Spleen (tissue), 11 donors: ENCODE data around the gene MRPS9. TPM values are rescaled to one million over a fixed set of nuclear protein-coding genes. Genes with fewer than 3 reads are reported as not detected.

ENCODE experiments used
- DNase-seq: peaks from one replicate; pipeline ENCODE4 v3.0.0-alpha.2; 2020
- H3K27ac ChIP-seq, 8 donors: fragments of 200-600 bp; sonication (generic) in 7 of 8; 1 replicate in 4 of 8; 2 replicates in 4 of 8; pipeline versions ENCODE4 v1.5.0 to v1.8.0; 2016 to 2021; ENCODE audit warnings: inconsistent platforms in 4 of 8, mild to moderate bottlenecking in 4 of 8, moderate library complexity in 1 of 8
- H3K27me3 ChIP-seq, 7 donors: fragments of 200-600 bp; sonication (generic) in 6 of 7; replicated peaks in 1 of 7; 1 replicate in 4 of 7; 2 replicates in 3 of 7; pipeline versions ENCODE4 v1.5.0 to v1.8.0; 2016 to 2021; ENCODE audit warnings: inconsistent platforms in 3 of 7, mild to moderate bottlenecking in 1 of 7
- H3K36me3 ChIP-seq, 6 donors: fragments of 200-600 bp; sonication (generic) in 5 of 6; 1 replicate in 4 of 6; 2 replicates in 2 of 6; pipeline versions ENCODE4 v1.5.0 to v1.8.0; 2016 to 2021; ENCODE audit warnings: inconsistent platforms in 2 of 6
- H3K4me1 ChIP-seq, 6 donors: fragments of 200-600 bp; sonication (generic) in 5 of 6; 1 replicate in 3 of 6; 2 replicates in 3 of 6; pipeline versions ENCODE4 v1.5.0 to v1.8.0; 2016 to 2021; ENCODE audit warnings: inconsistent platforms in 3 of 6
- H3K4me3 ChIP-seq, 8 donors: fragments of 200-600 bp; sonication (generic) in 7 of 8; 1 replicate in 4 of 8; 2 replicates in 4 of 8; pipeline versions ENCODE4 v1.5.0 to v1.8.0; 2016 to 2021; ENCODE audit warnings: inconsistent platforms in 4 of 8, mild to moderate bottlenecking in 4 of 8, moderate library complexity in 2 of 8
- H3K9me3 ChIP-seq, 8 donors: fragments of 200-600 bp; sonication (generic) in 7 of 8; 1 replicate in 4 of 8; 2 replicates in 4 of 8; pipeline versions ENCODE4 v1.5.0 to v1.8.0; 2016 to 2021; ENCODE audit warnings: inconsistent platforms in 4 of 8
- POLR2A ChIP-seq, 3 donors: fragments of 450-650 bp; IDR thresholded peaks; one replicate each; pipeline ENCODE4 v1.5.1; 2017; ENCODE audit warnings: antibody characterized with exemption in 3 of 3, mild to moderate bottlenecking in 1 of 3
- POLR2AphosphoS5 ChIP-seq, 3 donors: sonication (generic); formaldehyde crosslinking; IDR thresholded peaks; one replicate each; pipeline ENCODE4 v1.5.1; 2017; ENCODE audit warnings: antibody characterized with exemption in 3 of 3
- WGBS, 5 donors: extraction: QIAGEN DNeasy Blood & Tissue Kit in 3 of 5; methylation state at CpG; one replicate each; pipeline versions ENCODE4 v1.1.5 to v1.1.7; 2013 to 2018; 5-methylcytosine and 5-hydroxymethylcytosine counted together
- intact Hi-C: fragments of 100-400 bp; cut with DNase I; formaldehyde crosslinking; loops from one replicate; pipeline ENCODE4 v1.15.0; 2023; ENCODE audit warnings: low total_unique reads
- polyA plus RNA-seq, 3 donors: library from polyadenylated mRNA; stranded (reverse); fragments of 200-250 nt; gene quantifications; one replicate each; pipeline ENCODE4 v1.2.1, GENCODE V29; 2013
- total RNA-seq, 7 donors: library from RNA; depleted of rRNA in 3 of 7; stranded (reverse); fragments of >200 nt in 3 of 7; fragmentation: NEBNext Ultra II Directional in 4 of 7; extraction: Animal tissue kit (Norgen Biotek cat#: 25700) in 4 of 7; gene quantifications; one replicate each; pipeline versions ENCODE4 v1.1.0 to v1.2.1, GENCODE V29; 2016 to 2021
- TF ChIP-seq, protein P1 (sequence below), 11 experiments: fragments of 200-600 bp in 7 of 11; fragments of 450-650 bp in 4 of 11; sonication (generic) in 4 of 11; IDR thresholded peaks in 8 of 11; conservative IDR thresholded peaks in 3 of 11; 1 replicate in 7 of 11; 2 replicates in 4 of 11; pipeline versions ENCODE4 v1.4.0 to v1.8.0; 2016 to 2021; ENCODE audit warnings: antibody characterized with exemption in 11 of 11, inconsistent platforms in 4 of 11, mild to moderate bottlenecking in 1 of 11
- donor health status: healthy with polysubstance abuse.
- donor health status: DM: no; HTN: no; CAD: no; lungs with moderate emphysema.
- donor health status: DM: no; HTN: no; CAD: no.
- donor health status: Bipolar disorder and iron deficiency.
- donor health status: healthy.
- donor health status: DM: no; HTN: no; CAD: no.
- donor health status: DM: yes; HTN: yes; CAD: no.

The MRPS9 gene
- total and polyA plus RNA-seq, 10 donors = 10.4 to 28.7 (median 16.0) TPM

DNA sequence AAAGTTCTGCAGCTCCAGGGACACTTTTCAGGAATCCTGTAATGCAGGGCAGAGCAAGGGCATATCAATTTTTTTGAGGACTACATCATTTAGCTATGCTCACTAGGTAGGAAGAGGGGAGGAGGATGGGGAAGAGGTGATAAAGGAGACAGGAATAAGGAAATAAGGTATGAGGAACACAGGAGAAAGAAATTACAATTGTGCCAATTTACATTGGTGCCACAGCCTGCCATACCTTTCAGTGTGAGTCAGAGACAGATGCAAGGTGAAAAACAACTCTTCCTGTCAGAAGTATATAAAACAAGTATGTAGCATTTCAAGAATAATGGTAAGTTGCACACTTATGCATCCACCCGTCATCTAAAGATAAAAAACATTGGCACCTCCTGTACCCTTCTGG is 5.4 kb upstream of the MRPS9 start:
- DNase-seq = no peak
- intact Hi-C loops = no loop called here
- H3K27ac ChIP-seq = no peak overlapping the region
- H3K4me3 ChIP-seq = no peak overlapping the region
- H3K4me1 ChIP-seq = peaks cover 0 to 9% (median 7%) of the 10 kb centered on the region in 6 donors
- H3K36me3 ChIP-seq = no peaks in the 10 kb centered on the region
- no peaks in the 10 kb centered on the region for H3K27me3 ChIP-seq
- WGBS, 5 donors = 86 to 95% (median 91%) methylated on average over 1 of the region's 1 CpG
- no peak for TF ChIP-seq POLR2A (IDR thresholded peaks at IDR 0.05)
- H3K9me3 ChIP-seq = no peaks in the 10 kb centered on the region

DNA sequence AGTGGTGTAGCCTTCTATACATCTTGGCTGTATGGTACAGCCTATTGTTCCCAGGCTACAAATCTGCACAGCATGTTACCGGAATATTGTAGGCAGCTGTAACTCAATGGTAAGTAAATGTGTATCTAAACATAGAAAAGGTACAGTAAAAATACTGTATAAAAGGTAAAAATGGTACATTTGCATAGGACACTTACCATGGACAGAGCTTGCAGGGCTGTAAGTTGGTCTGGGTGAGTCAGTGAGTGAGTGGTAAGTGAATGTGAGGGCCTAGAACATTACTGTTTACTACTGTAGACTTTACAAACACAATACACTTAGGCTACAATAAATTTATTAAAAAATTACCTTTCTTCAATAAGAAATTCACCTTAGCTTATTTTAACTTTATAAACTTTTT is 3.7 kb upstream of the MRPS9 start:
- intact Hi-C loops = no loop called here
- 96 to 100% (median 97%) methylated on average over 1 of the region's 1 CpG for WGBS, 5 donors
- Histone ChIP-seq H3K27me3 (no peaks in the 10 kb centered on the region), H3K36me3 (no peaks in the 10 kb centered on the region), H3K9me3 (no peaks in the 10 kb centered on the region), H3K27ac (no peak overlapping the region), H3K4me3 (no peak overlapping the region), H3K4me1 (peaks cover 6 to 20% (median 16%) of the 10 kb centered on the region in 6 donors)
- no peak for TF ChIP-seq POLR2A (IDR thresholded peaks at IDR 0.05)
- no peak for TF ChIP-seq POLR2AphosphoS5 (IDR thresholded peaks at IDR 0.05)
- TF ChIP-seq, protein P1, sequence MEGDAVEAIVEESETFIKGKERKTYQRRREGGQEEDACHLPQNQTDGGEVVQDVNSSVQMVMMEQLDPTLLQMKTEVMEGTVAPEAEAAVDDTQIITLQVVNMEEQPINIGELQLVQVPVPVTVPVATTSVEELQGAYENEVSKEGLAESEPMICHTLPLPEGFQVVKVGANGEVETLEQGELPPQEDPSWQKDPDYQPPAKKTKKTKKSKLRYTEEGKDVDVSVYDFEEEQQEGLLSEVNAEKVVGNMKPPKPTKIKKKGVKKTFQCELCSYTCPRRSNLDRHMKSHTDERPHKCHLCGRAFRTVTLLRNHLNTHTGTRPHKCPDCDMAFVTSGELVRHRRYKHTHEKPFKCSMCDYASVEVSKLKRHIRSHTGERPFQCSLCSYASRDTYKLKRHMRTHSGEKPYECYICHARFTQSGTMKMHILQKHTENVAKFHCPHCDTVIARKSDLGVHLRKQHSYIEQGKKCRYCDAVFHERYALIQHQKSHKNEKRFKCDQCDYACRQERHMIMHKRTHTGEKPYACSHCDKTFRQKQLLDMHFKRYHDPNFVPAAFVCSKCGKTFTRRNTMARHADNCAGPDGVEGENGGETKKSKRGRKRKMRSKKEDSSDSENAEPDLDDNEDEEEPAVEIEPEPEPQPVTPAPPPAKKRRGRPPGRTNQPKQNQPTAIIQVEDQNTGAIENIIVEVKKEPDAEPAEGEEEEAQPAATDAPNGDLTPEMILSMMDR (IDR thresholded peaks at IDR 0.05 in 8 of 11, conservative IDR thresholded peaks at IDR 0.05 in 3 of 11) = no peak
- DNase-seq = no peak

DNA sequence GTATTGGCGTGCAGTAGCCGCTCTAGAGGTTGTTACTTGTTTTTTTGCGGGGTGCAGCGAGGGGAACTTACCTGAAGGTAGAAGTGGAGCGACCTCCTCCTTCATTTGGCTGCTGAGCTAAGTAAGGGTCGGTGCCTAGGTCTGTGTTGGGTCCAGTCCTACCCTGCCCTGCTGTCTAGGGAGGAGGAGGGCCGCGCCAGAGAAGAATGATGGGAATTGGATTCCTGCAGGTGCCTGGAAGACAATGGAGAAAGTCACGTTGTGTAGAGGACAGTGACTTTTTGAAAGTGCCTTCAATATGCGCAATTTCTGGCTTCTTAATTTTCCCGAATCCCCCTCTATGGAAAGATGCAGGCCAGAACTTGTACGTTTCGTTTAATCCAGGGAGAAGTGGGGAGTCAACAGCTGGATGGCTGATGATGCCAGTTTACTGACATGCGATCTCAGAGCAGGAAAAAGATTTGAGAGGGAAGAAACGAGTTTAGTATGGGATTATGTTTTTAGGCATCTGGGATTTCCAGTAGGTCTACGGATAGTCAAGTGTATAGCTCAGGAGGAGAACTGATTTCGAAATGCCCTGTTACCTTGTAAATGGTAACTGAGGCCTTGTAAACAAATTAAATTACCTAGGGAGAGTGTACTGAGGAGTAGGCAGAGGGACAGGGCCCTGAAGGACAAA is 653 bp downstream of the MRPS9 start:
- Histone ChIP-seq H3K4me3 (peak overlapping the region; percentile 46 to 95 (median 74)), H3K27ac (peak overlapping the region; percentile 58 to 86 (median 80)), H3K36me3 (peaks cover 0 to 7% (median 0%) of the 10 kb centered on the region in 6 donors), H3K27me3 (no peaks in the 10 kb centered on the region), H3K9me3 (no peaks in the 10 kb centered on the region), H3K4me1 (peaks cover 6 to 52% (median 27%) of the 10 kb centered on the region in 6 donors)
- no peak for DNase-seq
- 9 to 12% (median 12%) methylated on average over 16 to 17 of the region's 17 CpGs for WGBS, 5 donors
- TF ChIP-seq, protein P1 (IDR thresholded peaks at IDR 0.05 in 8 of 11, conservative IDR thresholded peaks at IDR 0.05 in 3 of 11) = no peak
- TF ChIP-seq POLR2AphosphoS5 (IDR thresholded peaks at IDR 0.05) = no peak
- no peak for TF ChIP-seq POLR2A (IDR thresholded peaks at IDR 0.05)
- intact Hi-C loops = no loop called here

DNA sequence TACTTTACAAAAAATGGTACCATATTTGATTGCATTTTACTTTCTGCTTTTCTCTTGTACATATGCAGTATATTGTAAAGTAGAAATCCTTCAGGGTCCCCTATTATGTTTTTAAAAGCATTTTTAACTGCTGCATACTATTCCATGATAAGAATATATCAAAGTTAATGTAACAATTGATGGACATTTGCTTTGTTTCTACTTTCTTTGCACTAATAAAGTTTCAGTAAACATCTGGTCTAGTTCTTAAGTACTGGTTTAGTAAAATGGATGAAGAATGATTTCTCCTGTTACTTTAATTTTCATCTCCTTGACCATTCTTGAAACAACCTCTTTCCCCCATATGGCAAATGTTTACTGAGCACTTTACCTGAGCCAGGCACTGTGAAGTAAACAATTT is 1.7 kb downstream of the MRPS9 start:
- H3K4me1 ChIP-seq = peaks cover 6 to 52% (median 27%) of the 10 kb centered on the region in 6 donors
- H3K9me3 ChIP-seq = no peaks in the 10 kb centered on the region
- H3K4me3 ChIP-seq = no peak overlapping the region
- no peaks in the 10 kb centered on the region for H3K27me3 ChIP-seq
- DNase-seq = no peak
- H3K27ac ChIP-seq = no peak overlapping the region
- H3K36me3 ChIP-seq = peaks cover 0 to 7% (median 0%) of the 10 kb centered on the region in 6 donors
- TF ChIP-seq POLR2AphosphoS5 (IDR thresholded peaks at IDR 0.05) = no peak
- TF ChIP-seq POLR2A (IDR thresholded peaks at IDR 0.05) = no peak
- TF ChIP-seq, protein P1 (IDR thresholded peaks at IDR 0.05 in 8 of 11, conservative IDR thresholded peaks at IDR 0.05 in 3 of 11) = no peak
- intact Hi-C loops = no loop called here
